GM23338 (cell line): ENCODE data around the gene TECR. TPM values are rescaled to one million over a fixed set of nuclear protein-coding genes. Genes with fewer than 3 reads are reported as not detected.

Experiments used
- ATAC-seq: fragments of 200-7000 bp; cut with Tn5 transposase; 3 replicates; pipeline ENCODE4 v1.9.1; 2020
- DNase-seq: peaks from one replicate; pipeline ENCODE4 v3.0.0-alpha.2; 2015; ENCODE audit warnings: low spot score
- H2AFZ ChIP-seq: fragments of 200-600 bp; sonication (generic); 2 replicates; pipeline ENCODE4 v1.8.0; 2016; ENCODE audit warnings: antibody characterized with exemption, mild to moderate bottlenecking, moderate library complexity
- H3F3A ChIP-seq: fragments of 200-600 bp; sonication (generic); replicated peaks from 2 replicates; pipeline ENCODE4 v1.8.0; 2017; ENCODE audit warnings: antibody characterized with exemption, mixed run types, low read depth
- H3K27ac ChIP-seq: fragments of 200-600 bp; sonication (generic); 2 replicates; pipeline ENCODE4 v1.6.1; 2016; ENCODE audit warnings: low read depth
- H3K27me3 ChIP-seq: fragments of 200-600 bp; sonication (generic); 2 replicates; pipeline ENCODE4 v1.8.0; 2016; ENCODE audit warnings: mild to moderate bottlenecking, mixed run types, moderate library complexity; ENCODE audit not compliant: insufficient read depth
- H3K36me3 ChIP-seq: fragments of 200-600 bp; sonication (generic); 2 replicates; pipeline ENCODE4 v1.8.0; 2016; ENCODE audit warnings: mild to moderate bottlenecking; ENCODE audit not compliant: insufficient read depth
- H3K4me1 ChIP-seq: fragments of 200-600 bp; sonication (generic); 2 replicates; pipeline ENCODE4 v1.8.0; 2016; ENCODE audit warnings: mild to moderate bottlenecking, moderate library complexity; ENCODE audit not compliant: insufficient read depth
- H3K4me2 ChIP-seq: fragments of 200-600 bp; sonication (generic); 2 replicates; pipeline ENCODE4 v1.7.1; 2017; ENCODE audit warnings: mixed run types
- H3K4me3 ChIP-seq: fragments of 200-600 bp; sonication (generic); 2 replicates; pipeline ENCODE4 v1.6.1; 2016; ENCODE audit warnings: mixed run types
- H3K79me2 ChIP-seq: fragments of 200-600 bp; sonication (generic); replicated peaks from 2 replicates; pipeline ENCODE4 v1.8.0; 2017; ENCODE audit warnings: mild to moderate bottlenecking; ENCODE audit not compliant: insufficient read depth
- H3K9me2 ChIP-seq: fragments of 200-600 bp; sonication (generic); 2 replicates; pipeline ENCODE4 v1.8.0; 2017; ENCODE audit not compliant: insufficient read depth
- H4K20me1 ChIP-seq: fragments of 200-600 bp; sonication (generic); replicated peaks from 2 replicates; pipeline ENCODE4 v1.8.0; 2017; ENCODE audit warnings: mild to moderate bottlenecking; ENCODE audit not compliant: insufficient read depth
- H3K27ac Mint-ChIP-seq: 2 replicates; pipeline ENCODE4 v1.8.0; 2020; ENCODE audit warnings: inconsistent platforms, mild to moderate bottlenecking, moderate library complexity, mixed read lengths
- H3K27me3 Mint-ChIP-seq: 3 replicates; pipeline ENCODE4 v1.8.0; 2022; ENCODE audit warnings: low read depth, mild to moderate bottlenecking, moderate library complexity, mixed read lengths, inconsistent platforms; ENCODE audit not compliant: insufficient read depth, poor library complexity
- H3K36me3 Mint-ChIP-seq: 3 replicates; pipeline ENCODE4 v1.8.0; 2021; ENCODE audit warnings: low read depth, mild to moderate bottlenecking, inconsistent platforms, moderate library complexity, mixed read lengths
- H3K4me1 Mint-ChIP-seq: 3 replicates; pipeline ENCODE4 v1.8.0; 2020; ENCODE audit warnings: mild to moderate bottlenecking, inconsistent platforms, mixed read lengths
- H3K4me3 Mint-ChIP-seq: 3 replicates; pipeline ENCODE4 v1.8.0; 2021; ENCODE audit warnings: moderate library complexity, mild to moderate bottlenecking, inconsistent platforms, mixed read lengths
- H3K9me3 Mint-ChIP-seq: 3 replicates; pipeline ENCODE4 v1.8.0; 2020; ENCODE audit warnings: moderate library complexity, mild to moderate bottlenecking, inconsistent platforms, mixed read lengths
- CREB1 ChIP-seq: fragments of 250-450 bp; sonication (Bioruptor Pico); IDR thresholded peaks from 2 replicates; pipeline ENCODE4 v1.5.0; 2020; ENCODE audit warnings: low read depth, mild to moderate bottlenecking, moderate library complexity
- EZH2 ChIP-seq: fragments of 200-600 bp; sonication (generic); IDR thresholded peaks from one replicate; pipeline ENCODE4 v1.8.0; 2017; ENCODE audit warnings: antibody characterized with exemption, mild to moderate bottlenecking, low read depth; ENCODE audit not compliant: unreplicated experiment
- EZH2phosphoT487 ChIP-seq: fragments of 200-600 bp; sonication (generic); IDR thresholded peaks from one replicate; pipeline ENCODE4 v1.8.1; 2018; ENCODE audit warnings: antibody characterized with exemption; ENCODE audit not compliant: unreplicated experiment
- JUNB ChIP-seq: IDR thresholded peaks from one replicate; pipeline ENCODE4 v1.6.1; 2016; ENCODE audit warnings: antibody characterized with exemption; ENCODE audit not compliant: unreplicated experiment
- NANOG ChIP-seq: IDR thresholded peaks from 2 replicates; pipeline ENCODE4 v1.6.1; 2016; ENCODE audit warnings: antibody characterized with exemption, borderline replicate concordance
- ZNF114 ChIP-seq: fragments of 250-450 bp; sonication (Bioruptor Pico); IDR thresholded peaks from 2 replicates; pipeline ENCODE4 v1.5.0; 2020; ENCODE audit warnings: mild to moderate bottlenecking, moderate library complexity
- ZNF331 ChIP-seq: fragments of 250-450 bp; sonication (Bioruptor Pico); IDR thresholded peaks from 2 replicates; pipeline ENCODE4 v1.5.0; 2020; ENCODE audit warnings: low read depth, mild to moderate bottlenecking, moderate library complexity
- polyA plus RNA-seq: library from polyadenylated mRNA; unstranded; fragments of >200 nt; fragmentation: Nextera tagmentation; extraction: Ambion mirVana; gene quantifications from 2 replicates; pipeline ENCODE4 v1.2.1, GENCODE V29; 2016
- total RNA-seq: library from RNA; depleted of rRNA; stranded (reverse); fragments of >200 nt; shearing (Covaris generic); gene quantifications from 2 replicates; pipeline ENCODE4 v1.2.3, GENCODE V29; 2014
- TF ChIP-seq, protein P1 (sequence below): IDR thresholded peaks from 2 replicates; pipeline ENCODE4 v1.6.1; 2016; ENCODE audit warnings: antibody characterized with exemption
- TF ChIP-seq, protein P2 (sequence below): IDR thresholded peaks from one replicate; pipeline ENCODE4 v1.6.1; 2018; ENCODE audit warnings: antibody characterized with exemption; ENCODE audit not compliant: unreplicated experiment

The TECR gene
- total and polyA plus RNA-seq, 2 experiments from 2014 or later: 107 to 268 TPM

DNA sequence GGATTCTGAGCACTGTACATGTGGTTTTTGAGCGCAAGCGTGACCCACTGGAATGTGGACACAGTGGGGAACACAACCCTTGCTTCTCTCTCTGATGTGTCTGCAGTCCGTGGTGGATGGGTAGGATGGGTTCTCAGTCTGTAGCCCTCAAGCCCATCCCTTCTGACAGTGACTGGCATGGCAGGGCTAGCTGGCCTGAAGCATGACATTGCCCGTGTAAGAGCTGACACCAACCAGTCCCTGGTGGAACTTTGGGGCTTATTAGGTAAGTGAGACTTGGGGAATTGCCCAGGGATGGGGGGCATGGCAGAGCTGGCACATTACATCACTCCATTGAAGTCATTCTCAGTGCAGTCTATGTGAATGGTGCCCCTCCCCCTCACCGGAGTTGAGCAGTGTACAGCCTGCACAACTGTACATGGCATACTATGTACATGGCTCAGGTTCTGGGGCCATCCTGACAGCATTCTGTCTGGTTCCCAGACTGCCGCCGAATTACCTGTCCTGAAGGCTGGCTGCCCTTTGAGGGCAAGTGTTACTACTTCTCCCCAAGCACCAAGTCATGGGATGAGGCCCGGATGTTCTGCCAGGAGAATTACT lies 70.3 kb downstream of the TECR start:
- Histone ChIP-seq H3K27ac (no peak overlapping the region), H4K20me1 (no peaks in the 10 kb centered on the region), H2AFZ (no peak overlapping the region), H3K27me3 (no peaks in the 10 kb centered on the region), H3K79me2 (no peaks in the 10 kb centered on the region), H3K4me1 (no peaks in the 10 kb centered on the region), H3F3A (no peaks in the 10 kb centered on the region), H3K4me3 (no peak overlapping the region), H3K9me2 (no peaks in the 10 kb centered on the region), H3K36me3 (no peaks in the 10 kb centered on the region), H3K4me2 (no peak overlapping the region)
- no peak overlapping the region for H3K27ac Mint-ChIP-seq
- TF ChIP-seq ZNF331: no peak
- TF ChIP-seq JUNB: no peak
- TF ChIP-seq, protein P1, sequence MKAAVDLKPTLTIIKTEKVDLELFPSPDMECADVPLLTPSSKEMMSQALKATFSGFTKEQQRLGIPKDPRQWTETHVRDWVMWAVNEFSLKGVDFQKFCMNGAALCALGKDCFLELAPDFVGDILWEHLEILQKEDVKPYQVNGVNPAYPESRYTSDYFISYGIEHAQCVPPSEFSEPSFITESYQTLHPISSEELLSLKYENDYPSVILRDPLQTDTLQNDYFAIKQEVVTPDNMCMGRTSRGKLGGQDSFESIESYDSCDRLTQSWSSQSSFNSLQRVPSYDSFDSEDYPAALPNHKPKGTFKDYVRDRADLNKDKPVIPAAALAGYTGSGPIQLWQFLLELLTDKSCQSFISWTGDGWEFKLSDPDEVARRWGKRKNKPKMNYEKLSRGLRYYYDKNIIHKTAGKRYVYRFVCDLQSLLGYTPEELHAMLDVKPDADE: no peak
- no peak for TF ChIP-seq EZH2phosphoT487
- TF ChIP-seq, protein P2, sequence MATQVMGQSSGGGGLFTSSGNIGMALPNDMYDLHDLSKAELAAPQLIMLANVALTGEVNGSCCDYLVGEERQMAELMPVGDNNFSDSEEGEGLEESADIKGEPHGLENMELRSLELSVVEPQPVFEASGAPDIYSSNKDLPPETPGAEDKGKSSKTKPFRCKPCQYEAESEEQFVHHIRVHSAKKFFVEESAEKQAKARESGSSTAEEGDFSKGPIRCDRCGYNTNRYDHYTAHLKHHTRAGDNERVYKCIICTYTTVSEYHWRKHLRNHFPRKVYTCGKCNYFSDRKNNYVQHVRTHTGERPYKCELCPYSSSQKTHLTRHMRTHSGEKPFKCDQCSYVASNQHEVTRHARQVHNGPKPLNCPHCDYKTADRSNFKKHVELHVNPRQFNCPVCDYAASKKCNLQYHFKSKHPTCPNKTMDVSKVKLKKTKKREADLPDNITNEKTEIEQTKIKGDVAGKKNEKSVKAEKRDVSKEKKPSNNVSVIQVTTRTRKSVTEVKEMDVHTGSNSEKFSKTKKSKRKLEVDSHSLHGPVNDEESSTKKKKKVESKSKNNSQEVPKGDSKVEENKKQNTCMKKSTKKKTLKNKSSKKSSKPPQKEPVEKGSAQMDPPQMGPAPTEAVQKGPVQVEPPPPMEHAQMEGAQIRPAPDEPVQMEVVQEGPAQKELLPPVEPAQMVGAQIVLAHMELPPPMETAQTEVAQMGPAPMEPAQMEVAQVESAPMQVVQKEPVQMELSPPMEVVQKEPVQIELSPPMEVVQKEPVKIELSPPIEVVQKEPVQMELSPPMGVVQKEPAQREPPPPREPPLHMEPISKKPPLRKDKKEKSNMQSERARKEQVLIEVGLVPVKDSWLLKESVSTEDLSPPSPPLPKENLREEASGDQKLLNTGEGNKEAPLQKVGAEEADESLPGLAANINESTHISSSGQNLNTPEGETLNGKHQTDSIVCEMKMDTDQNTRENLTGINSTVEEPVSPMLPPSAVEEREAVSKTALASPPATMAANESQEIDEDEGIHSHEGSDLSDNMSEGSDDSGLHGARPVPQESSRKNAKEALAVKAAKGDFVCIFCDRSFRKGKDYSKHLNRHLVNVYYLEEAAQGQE: no peak
- no peak for TF ChIP-seq EZH2
- no peak for TF ChIP-seq ZNF114 (CRISPR knock-in tag)
- TF ChIP-seq NANOG: no peak
- TF ChIP-seq CREB1 (CRISPR knock-in tag): no peak
- H3K4me1 Mint-ChIP-seq: no peaks in the 10 kb centered on the region
- ATAC-seq (no peak), DNase-seq (no peak)
- peaks cover 92% of the 10 kb centered on the region for H3K9me3 Mint-ChIP-seq
- no peak overlapping the region for H3K4me3 Mint-ChIP-seq
- peaks cover 26% of the 10 kb centered on the region for H3K36me3 Mint-ChIP-seq
- peaks cover 8% of the 10 kb centered on the region for H3K27me3 Mint-ChIP-seq

DNA sequence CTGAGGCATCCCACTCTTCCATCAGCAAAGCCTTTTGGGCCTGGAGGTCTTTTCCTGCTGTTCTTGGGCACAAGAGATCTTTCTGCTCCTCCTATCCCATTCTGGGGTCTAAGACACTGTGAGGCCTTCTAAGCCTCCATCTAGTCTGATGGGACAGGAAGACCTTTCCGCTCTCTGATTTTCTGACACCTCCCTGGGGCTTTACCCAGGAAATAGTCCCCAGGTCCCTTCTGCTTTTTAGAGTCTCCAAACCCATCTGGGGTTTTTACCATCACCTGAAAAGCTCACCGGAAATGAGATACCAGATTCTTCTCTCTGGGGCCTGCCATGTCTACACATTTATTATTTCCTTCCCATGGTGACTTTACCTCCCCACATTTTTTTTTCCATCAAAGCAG lies 74.6 kb downstream of the TECR start:
- Mint-ChIP-seq H3K27me3 (peaks cover 5% of the 10 kb centered on the region), H3K9me3 (peaks cover 87% of the 10 kb centered on the region), H3K4me1 (no peaks in the 10 kb centered on the region), H3K4me3 (no peak overlapping the region), H3K27ac (no peak overlapping the region), H3K36me3 (peaks cover 28% of the 10 kb centered on the region)
- ATAC-seq (no peak), DNase-seq (no peak)
- Histone ChIP-seq H3K4me2 (no peak overlapping the region), H3K79me2 (no peaks in the 10 kb centered on the region), H3K4me3 (no peak overlapping the region), H2AFZ (0 out of 2 replicates have a peak overlapping the region, but pooled peaks have one; percentile 61), H3K27ac (no peak overlapping the region), H3K9me2 (no peaks in the 10 kb centered on the region), H4K20me1 (no peaks in the 10 kb centered on the region), H3K4me1 (no peaks in the 10 kb centered on the region), H3F3A (no peaks in the 10 kb centered on the region), H3K36me3 (no peaks in the 10 kb centered on the region), H3K27me3 (no peaks in the 10 kb centered on the region)
- TF ChIP-seq, protein P1: no peak
- no peak for TF ChIP-seq ZNF114 (CRISPR knock-in tag)
- TF ChIP-seq, protein P2: no peak
